Trophoblast cell (in vitro differentiated cells and primary cell): ENCODE measurements around the gene UBE2E1.

Experiments
- DNase-seq, 2 donors: peaks; one replicate each; pipeline ENCODE4 v3.0.0-alpha.2; 2016
- H2AFZ ChIP-seq: 2 replicates; pipeline ENCODE4 v1.6.1; 2013; ENCODE audit warnings: low read length, moderate library complexity, mild to moderate bottlenecking; ENCODE audit not compliant: insufficient read depth, poor library complexity
- H2AK5ac ChIP-seq: 2 replicates; pipeline ENCODE4 v1.6.1; 2013; ENCODE audit warnings: mild to moderate bottlenecking, low read length
- H2BK120ac ChIP-seq: 2 replicates; pipeline ENCODE4 v1.6.1; 2013; ENCODE audit warnings: low read length, mild to moderate bottlenecking, moderate library complexity; ENCODE audit not compliant: insufficient read depth, poor library complexity
- H2BK12ac ChIP-seq: 2 replicates; pipeline ENCODE4 v1.6.1; 2013; ENCODE audit warnings: mild to moderate bottlenecking, low read length, moderate library complexity
- H2BK5ac ChIP-seq: 2 replicates; pipeline ENCODE4 v1.6.1; 2013; ENCODE audit warnings: low read length, low read depth, moderate library complexity, mild to moderate bottlenecking; ENCODE audit not compliant: poor library complexity
- H3K14ac ChIP-seq: 2 replicates; pipeline ENCODE4 v1.6.1; 2013; ENCODE audit warnings: mild to moderate bottlenecking, low read length
- H3K18ac ChIP-seq: 2 replicates; pipeline ENCODE4 v1.6.1; 2013; ENCODE audit warnings: mild to moderate bottlenecking, low read length
- H3K23ac ChIP-seq: 2 replicates; pipeline ENCODE4 v1.6.1; 2013; ENCODE audit warnings: low read length
- H3K27ac ChIP-seq: 2 replicates; pipeline ENCODE4 v1.5.1; 2013; ENCODE audit warnings: low read depth, mild to moderate bottlenecking, inconsistent platforms, low read length, moderate library complexity
- H3K27me3 ChIP-seq: 2 replicates; pipeline ENCODE4 v1.6.1; 2013; ENCODE audit warnings: inconsistent platforms, mild to moderate bottlenecking, low read length, moderate library complexity; ENCODE audit not compliant: insufficient read depth
- H3K36me3 ChIP-seq, 2 experiments: 1 replicate in 1 of 2; 2 replicates in 1 of 2; pipeline ENCODE4 v1.6.1; 2013; ENCODE audit warnings: low read length in 2 of 2, mild to moderate bottlenecking in 2 of 2, moderate library complexity in 1 of 2; ENCODE audit not compliant: insufficient read depth in 2 of 2, control insufficient read depth in 1 of 2
- H3K4ac ChIP-seq: 2 replicates; pipeline ENCODE4 v1.6.1; 2013; ENCODE audit warnings: low read depth, mild to moderate bottlenecking, low read length, moderate library complexity
- H3K4me1 ChIP-seq, 2 experiments: 1 replicate in 1 of 2; 2 replicates in 1 of 2; pipeline ENCODE4 v1.6.1; 2013; ENCODE audit warnings: low read length in 2 of 2, mild to moderate bottlenecking in 2 of 2, moderate library complexity in 1 of 2; ENCODE audit not compliant: insufficient read depth in 2 of 2, control insufficient read depth in 1 of 2
- H3K4me2 ChIP-seq: 2 replicates; pipeline ENCODE4 v1.6.1; 2013; ENCODE audit warnings: inconsistent platforms, mild to moderate bottlenecking, low read length, moderate library complexity
- H3K4me3 ChIP-seq: 2 replicates; pipeline ENCODE4 v1.5.1; 2013; ENCODE audit warnings: mild to moderate bottlenecking, low read depth, low read length, inconsistent platforms
- H3K79me1 ChIP-seq: one replicate; pipeline ENCODE4 v1.6.1; 2013; ENCODE audit warnings: low read length
- H3K79me2 ChIP-seq: 2 replicates; pipeline ENCODE4 v1.6.1; 2013; ENCODE audit warnings: low read length, mild to moderate bottlenecking; ENCODE audit not compliant: control insufficient read depth, insufficient read depth, poor library complexity
- H3K9ac ChIP-seq: 2 replicates; pipeline ENCODE4 v1.6.1; 2013; ENCODE audit warnings: mild to moderate bottlenecking, low read length
- H3K9me3 ChIP-seq: 2 replicates; pipeline ENCODE4 v1.6.1; 2013; ENCODE audit warnings: low read depth, mild to moderate bottlenecking, control low read depth, inconsistent platforms, low read length; ENCODE audit not compliant: insufficient read depth
- H4K12ac ChIP-seq: 2 replicates; pipeline ENCODE4 v1.6.1; 2013; ENCODE audit warnings: low read depth, mild to moderate bottlenecking, low read length, moderate library complexity
- H4K8ac ChIP-seq: 2 replicates; pipeline ENCODE4 v1.6.1; 2013; ENCODE audit warnings: low read depth, mild to moderate bottlenecking, low read length, moderate library complexity
- H4K91ac ChIP-seq: one replicate; pipeline ENCODE4 v1.6.1; 2013; ENCODE audit warnings: low read depth, mild to moderate bottlenecking, low read length, moderate library complexity
- WGBS: extraction: QIAGEN DNeasy Blood & Tissue Kit; methylation state at CpG from one replicate; pipeline ENCODE4 v1.1.7; 2013; ENCODE audit warnings: missing lambda C conversion rate; ENCODE audit not compliant: insufficient read length, insufficient coverage; ENCODE audit errors: extremely low coverage; 5-methylcytosine and 5-hydroxymethylcytosine counted together

The UBE2E1 gene

DNA sequence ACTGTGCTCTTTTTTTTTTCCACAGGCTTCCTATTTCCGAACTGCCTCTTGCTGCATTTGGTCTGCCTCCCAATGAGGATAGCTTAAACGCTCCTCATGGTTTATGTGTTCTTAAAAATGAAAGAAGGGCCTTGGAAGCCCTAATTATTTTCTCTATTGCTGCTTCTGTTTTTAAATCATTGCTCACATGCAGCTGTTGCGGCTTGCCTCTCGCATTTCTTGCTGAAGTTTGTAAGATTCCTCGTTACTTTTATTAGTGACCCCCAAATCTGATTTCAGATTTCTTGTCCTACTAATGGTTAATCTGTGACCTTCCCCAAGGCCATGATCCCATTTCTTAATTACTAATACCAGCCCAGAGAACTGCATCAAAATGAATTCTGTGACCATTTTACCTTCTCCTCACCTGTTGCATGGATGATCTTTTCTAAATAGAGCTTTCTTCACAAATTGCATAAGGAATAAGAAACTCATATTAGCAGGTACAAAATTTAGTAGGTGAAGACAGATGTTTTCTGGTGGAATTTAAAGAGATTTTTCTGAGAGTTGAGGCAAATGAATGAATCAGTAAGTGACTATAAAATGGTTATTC is 1.8 kb downstream of the UBE2E1 start:
- Histone ChIP-seq H3K18ac (no peak overlapping the region), H3K79me2 (peaks cover 12% of the 10 kb centered on the region), H3K9me3 (no peaks in the 10 kb centered on the region), H2AK5ac (no peak overlapping the region), H3K4me2 (peak overlapping the region; percentile 71), H3K14ac (no peak overlapping the region), H4K91ac (no peak overlapping the region), H2BK5ac (no peak overlapping the region), H2BK120ac (no peak overlapping the region), H4K8ac (no peak overlapping the region), H3K4me3 (no peak overlapping the region), H2BK12ac (no peak overlapping the region), H3K4me1 (peaks cover 2 to 5% of the 10 kb centered on the region in 2 experiments), H4K12ac (no peak overlapping the region), H3K4ac (peak overlapping the region; percentile 31), H2AFZ (no peak overlapping the region), H3K27ac (no peak overlapping the region), H3K9ac (no peak overlapping the region), H3K36me3 (no peaks in the 10 kb centered on the region), H3K23ac (no peak overlapping the region), H3K79me1 (peaks cover 8% of the 10 kb centered on the region), H3K27me3 (no peaks in the 10 kb centered on the region)
- peak in 1 of 2 donors; percentile 28 for DNase-seq
- WGBS, result no CpG with 5 or more reads among the region's 5 CpGs

DNA sequence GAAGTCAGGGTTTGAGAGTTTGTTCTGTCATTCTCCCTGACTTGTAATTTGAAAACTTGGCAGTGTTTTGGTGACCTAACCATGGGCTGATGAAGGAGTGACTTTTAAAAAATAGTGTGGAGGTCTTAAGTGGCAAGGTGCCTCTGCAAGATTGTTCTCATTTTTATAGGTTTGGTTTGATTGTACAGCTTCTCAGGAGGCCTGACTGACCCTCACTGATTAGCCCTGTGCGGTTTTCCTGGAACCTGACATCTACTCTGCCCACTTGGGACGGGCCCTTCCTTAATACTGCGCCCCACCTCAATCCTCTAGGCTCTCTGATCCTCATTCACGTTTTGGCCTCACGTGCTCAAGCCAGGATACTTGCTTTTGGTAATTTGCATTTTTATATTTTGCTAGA is 2.8 kb downstream of the UBE2E1 start:
- H2BK5ac ChIP-seq, result no peak overlapping the region
- peaks cover 12% of the 10 kb centered on the region for H3K79me2 ChIP-seq
- H3K14ac ChIP-seq, result no peak overlapping the region
- no peak overlapping the region for H3K18ac ChIP-seq
- H2BK120ac ChIP-seq, result no peak overlapping the region
- no peak overlapping the region for H3K4me3 ChIP-seq
- no peak overlapping the region for H4K91ac ChIP-seq
- no peak overlapping the region for H3K4ac ChIP-seq
- no peak overlapping the region for H2AFZ ChIP-seq
- no peak overlapping the region for H3K9ac ChIP-seq
- H3K27ac ChIP-seq, result no peak overlapping the region
- H3K4me1 ChIP-seq, result peaks cover 2 to 5% of the 10 kb centered on the region in 2 experiments
- no peak overlapping the region for H4K8ac ChIP-seq
- no CpG with 5 or more reads among the region's 5 CpGs for WGBS
- H2AK5ac ChIP-seq, result no peak overlapping the region
- H3K79me1 ChIP-seq, result peaks cover 8% of the 10 kb centered on the region
- no peaks in the 10 kb centered on the region for H3K9me3 ChIP-seq
- no peaks in the 10 kb centered on the region for H3K36me3 ChIP-seq
- H2BK12ac ChIP-seq, result no peak overlapping the region
- no peak overlapping the region for H3K23ac ChIP-seq
- H4K12ac ChIP-seq, result no peak overlapping the region
- no peak overlapping the region for H3K4me2 ChIP-seq
- no peaks in the 10 kb centered on the region for H3K27me3 ChIP-seq
- DNase-seq, result no peak

- H2AFZ ChIP-seq, result no peak overlapping the region
- H3K4me2 ChIP-seq, result no peak overlapping the region
- H3K18ac ChIP-seq, result no peak overlapping the region
- H4K12ac ChIP-seq, result no peak overlapping the region
- no peaks in the 10 kb centered on the region for H3K9me3 ChIP-seq
- H2BK5ac ChIP-seq, result no peak overlapping the region
- H4K8ac ChIP-seq, result no peak overlapping the region
- H3K79me2 ChIP-seq, result peaks cover 12% of the 10 kb centered on the region
- H3K9ac ChIP-seq, result no peak overlapping the region
- H3K4ac ChIP-seq, result no peak overlapping the region
- H3K4me1 ChIP-seq, result peaks cover 2 to 5% of the 10 kb centered on the region in 2 experiments
- peaks cover 8% of the 10 kb centered on the region for H3K79me1 ChIP-seq
- H3K27ac ChIP-seq, result no peak overlapping the region
- no peak overlapping the region for H3K23ac ChIP-seq
- H3K36me3 ChIP-seq, result no peaks in the 10 kb centered on the region
- H2BK120ac ChIP-seq, result no peak overlapping the region
- H3K14ac ChIP-seq, result no peak overlapping the region
- no CpG with 5 or more reads among the region's 2 CpGs for WGBS
- no peak for DNase-seq
- no peak overlapping the region for H2AK5ac ChIP-seq
- H3K27me3 ChIP-seq, result no peaks in the 10 kb centered on the region
- no peak overlapping the region for H4K91ac ChIP-seq
- H3K4me3 ChIP-seq, result no peak overlapping the region
- no peak overlapping the region for H2BK12ac ChIP-seq
Measured at GRCh38 chr3:23809294-23809693, 3.5 kb downstream of the UBE2E1 start.

- peak overlapping the region; percentile 7 for H2AFZ ChIP-seq
- H3K4me3 ChIP-seq, result peak overlapping the region; percentile 74
- H3K4ac ChIP-seq, result no peak overlapping the region
- no peak overlapping the region for H4K8ac ChIP-seq
- WGBS, result no CpG with 5 or more reads among the region's 13 CpGs
- H4K91ac ChIP-seq, result no peak overlapping the region
- no peak overlapping the region for H3K27ac ChIP-seq
- peaks cover 8% of the 10 kb centered on the region for H3K79me1 ChIP-seq
- peaks cover 12% of the 10 kb centered on the region for H3K79me2 ChIP-seq
- H2AK5ac ChIP-seq, result no peak overlapping the region
- H3K27me3 ChIP-seq, result no peaks in the 10 kb centered on the region
- H3K23ac ChIP-seq, result no peak overlapping the region
- H2BK5ac ChIP-seq, result no peak overlapping the region
- H4K12ac ChIP-seq, result no peak overlapping the region
- peaks cover 2 to 5% of the 10 kb centered on the region in 2 experiments for H3K4me1 ChIP-seq
- no peak overlapping the region for H2BK120ac ChIP-seq
- DNase-seq, result peak; percentile 57 to 77
- H2BK12ac ChIP-seq, result no peak overlapping the region
- H3K36me3 ChIP-seq, result no peaks in the 10 kb centered on the region
- H3K18ac ChIP-seq, result no peak overlapping the region
- no peaks in the 10 kb centered on the region for H3K9me3 ChIP-seq
- H3K14ac ChIP-seq, result no peak overlapping the region
- no peak overlapping the region for H3K9ac ChIP-seq
- peak overlapping the region; percentile 78 for H3K4me2 ChIP-seq
Measured at GRCh38 chr3:23809840-23810342, 4.1 kb downstream of the UBE2E1 start.
